ENCODE results near the gene CHST8.

- TF ChIP-seq CTCF (IDR thresholded peaks at IDR 0.05) (no peak), POLR2A (IDR thresholded peaks at IDR 0.05) (no peak), EP300 (IDR thresholded peaks at IDR 0.05; ENCODE audit: low read depth) (no peak), POLR2AphosphoS5 (IDR thresholded peaks at IDR 0.05) (no peak)
Observed at GRCh38 chr19:33701565-33701964, 79.8 kb downstream of the CHST8 start.
